ENCODE results near the gene STX4. TPM values are rescaled to one million over a fixed set of nuclear protein-coding genes. Genes with fewer than 3 reads are reported as not detected.

The STX4 gene
- total and polyA plus RNA-seq, 9 of the 15 experiments (the other 6 are each of a cell fraction or from before 2014, with no cell fraction given), result 3.2 to 48.0 (median 21.5) TPM

GRCh38 chr16:31032736-31033708 lies at the start of gene STX4 (continued):
- TF ChIP-seq TFAP4 (CRISPR knock-in tag; IDR thresholded peaks at IDR 0.05; ENCODE audit: borderline replicate concordance), result peak; percentile 86; the same call in 1 of the 2 replicates
- TF ChIP-seq MCM7 (IDR thresholded peaks at IDR 0.05), result no peak
- no peak for TF ChIP-seq ZNF3 (CRISPR knock-in tag; IDR thresholded peaks at IDR 0.05)
- no peak for TF ChIP-seq CBX5 (IDR thresholded peaks at IDR 0.05; ENCODE audit: borderline replicate concordance, low read depth)
- no peak for TF ChIP-seq ZFP36 (IDR thresholded peaks at IDR 0.05; ENCODE audit: low read depth, low read length, partially characterized antibody)
- TF ChIP-seq MYNN (IDR thresholded peaks at IDR 0.05), result peak; percentile 34; the same call in 1 of the 2 replicates
- TF ChIP-seq MYNN (CRISPR knock-in tag; IDR thresholded peaks at IDR 0.05), result no peak
- no peak for TF ChIP-seq ZNF77 (CRISPR knock-in tag; IDR thresholded peaks at IDR 0.05)
- TF ChIP-seq EP400 (IDR thresholded peaks at IDR 0.05), result peak; percentile 97
- TF ChIP-seq TSC22D4 (tag; IDR thresholded peaks at IDR 0.05), result no peak
- TF ChIP-seq NKRF (IDR thresholded peaks at IDR 0.05; ENCODE audit: borderline replicate concordance), result peak; percentile 88
- peak; percentile 99 for TF ChIP-seq EGR1 (conservative IDR thresholded peaks at IDR 0.05)
- TF ChIP-seq THRB (CRISPR knock-in tag; conservative IDR thresholded peaks at IDR 0.05), result peak; percentile 50; the same call in 1 of the 2 replicates
- no peak; a peak in 1 of 4 replicates for TF ChIP-seq BCLAF1 (IDR thresholded peaks at IDR 0.05; ENCODE audit: borderline replicate concordance in 1 of 2, control insufficient read depth in 1 of 2, low read depth in 2 of 2, low read length in 1 of 2)
- TF ChIP-seq KDM4B (IDR thresholded peaks at IDR 0.05; ENCODE audit: borderline replicate concordance in 2 of 2, low read depth in 1 of 2), result peak in 1 of 2 experiments; percentile 98; a peak in 2 of 4 replicates
- TF ChIP-seq CBX2 (IDR thresholded peaks at IDR 0.05; ENCODE audit: insufficient read depth, low read length, poor library complexity, severe bottlenecking), result no peak
- no peak for TF ChIP-seq MCM3 (IDR thresholded peaks at IDR 0.05)
- peak; percentile 35; the same call in 1 of the 2 replicates for TF ChIP-seq ZBTB9 (CRISPR knock-in tag; IDR thresholded peaks at IDR 0.05)

Measured in K562 (cell line).